Activated CD4-positive, alpha-beta T cell treated with anti-CD3 and anti-CD28 coated beads, Interleukin-2, Interleukin-4, amounts not matched to agents 100 ng/mL and 50 ng/mL, durations not matched to agents 16 hours and 8 hours (primary cell): ENCODE measurements around the gene TP53I13.
A peak's percentile ranks its signal among the peaks of the same experiment; 100 is the strongest.
"Not testable (repeated sequence)": the region's sequence is repeated elsewhere in the genome, so short reads cannot be mapped to it uniquely, and the experiment has no call there.

Experiments used
- DNase-seq: peaks from one replicate; pipeline ENCODE4 v3.0.0-alpha.2; 2020; ENCODE audit warnings: low spot score

Gene TP53I13, protein sequence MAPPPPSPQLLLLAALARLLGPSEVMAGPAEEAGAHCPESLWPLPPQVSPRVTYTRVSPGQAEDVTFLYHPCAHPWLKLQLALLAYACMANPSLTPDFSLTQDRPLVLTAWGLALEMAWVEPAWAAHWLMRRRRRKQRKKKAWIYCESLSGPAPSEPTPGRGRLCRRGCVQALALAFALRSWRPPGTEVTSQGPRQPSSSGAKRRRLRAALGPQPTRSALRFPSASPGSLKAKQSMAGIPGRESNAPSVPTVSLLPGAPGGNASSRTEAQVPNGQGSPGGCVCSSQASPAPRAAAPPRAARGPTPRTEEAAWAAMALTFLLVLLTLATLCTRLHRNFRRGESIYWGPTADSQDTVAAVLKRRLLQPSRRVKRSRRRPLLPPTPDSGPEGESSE

DNA sequence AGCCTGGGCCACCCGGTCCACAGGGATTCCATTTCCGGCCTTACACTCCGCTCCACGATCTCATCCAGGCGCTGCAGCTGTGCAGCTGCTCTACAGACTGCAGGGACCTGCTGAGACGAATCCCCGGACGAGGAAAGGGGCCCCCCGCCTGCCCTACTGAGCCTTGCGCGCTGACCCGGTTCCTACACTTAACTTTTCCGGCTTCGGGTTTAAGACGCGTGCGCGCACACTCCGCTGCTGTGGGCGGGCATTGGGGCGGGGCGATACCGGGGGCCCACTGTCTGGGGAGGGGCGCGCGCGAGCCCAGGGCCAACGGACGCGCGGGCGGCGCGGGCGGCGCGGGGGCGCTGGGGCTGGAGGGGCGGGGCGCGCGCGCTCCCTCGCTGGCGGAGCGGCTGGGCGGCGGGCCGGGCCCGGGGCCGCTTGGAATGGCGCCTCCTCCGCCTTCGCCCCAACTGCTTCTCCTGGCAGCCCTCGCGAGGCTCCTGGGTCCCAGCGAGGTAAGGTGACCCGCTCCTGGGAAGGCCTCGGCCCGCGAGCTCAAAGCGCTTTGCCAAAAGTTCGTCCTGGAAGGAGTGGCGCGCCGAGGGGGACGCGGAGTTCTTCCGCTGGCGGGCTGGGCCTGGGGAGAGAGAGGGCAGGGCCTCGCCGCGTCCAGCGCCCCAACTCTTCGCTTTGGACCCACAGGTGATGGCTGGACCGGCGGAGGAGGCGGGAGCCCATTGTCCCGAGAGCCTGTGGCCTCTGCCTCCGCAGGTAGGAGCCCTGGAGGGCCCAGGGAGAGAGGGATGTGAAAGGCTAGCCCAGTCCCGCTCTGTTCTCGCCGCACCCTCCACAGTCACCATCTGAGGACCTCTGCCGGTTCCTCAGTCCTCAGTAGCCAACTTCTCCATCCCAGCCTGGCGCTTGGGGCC, at the start of gene TP53I13:
Gene TP53I13, plus strand, starts transcription at position 371 of the 914 bp plus-strand sequence. Its CDS starts 58 bp downstream, at position 429.
- DNase-seq, result peak; percentile 91

DNA sequence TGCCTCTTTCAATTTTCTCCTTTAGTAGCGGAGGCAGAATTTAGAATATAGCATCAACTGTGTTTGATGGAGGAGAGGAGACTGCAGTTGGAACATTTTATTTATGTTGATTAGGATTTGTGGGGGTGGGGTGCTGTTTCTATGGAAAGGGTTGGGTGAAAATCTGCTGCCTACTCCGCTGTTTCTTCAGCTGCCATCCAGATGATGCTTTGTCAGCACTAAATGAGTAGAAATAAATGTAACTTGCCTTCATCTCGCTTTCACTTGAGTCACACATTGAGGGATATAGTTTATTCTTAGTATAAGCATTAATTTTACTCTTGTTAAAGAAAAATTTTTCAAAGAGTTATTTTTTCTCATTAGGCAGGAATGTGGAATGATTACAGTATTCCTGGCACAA, 43.8 kb upstream of the TP53I13 start:
- no peak for DNase-seq

DNA sequence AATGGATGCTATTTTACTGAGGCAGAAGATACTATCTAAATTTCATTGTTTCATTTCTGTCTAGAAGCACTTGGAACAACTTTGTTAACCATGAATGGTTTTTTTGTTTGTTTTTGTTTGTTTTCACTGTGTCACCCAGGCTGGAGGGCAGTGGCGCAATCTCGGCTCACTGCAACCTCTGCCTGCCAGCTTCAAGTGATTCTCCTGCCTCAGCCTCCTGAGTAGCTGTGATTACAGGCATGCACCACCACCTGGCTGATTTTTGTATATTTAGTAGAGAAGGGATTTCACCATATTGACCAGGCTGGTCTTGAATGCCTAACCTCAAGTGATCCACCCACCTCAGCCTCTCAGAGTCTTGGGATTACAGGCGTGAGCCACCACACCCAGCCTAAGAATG, 42.2 kb upstream of the TP53I13 start:
- DNase-seq, result no peak

DNA sequence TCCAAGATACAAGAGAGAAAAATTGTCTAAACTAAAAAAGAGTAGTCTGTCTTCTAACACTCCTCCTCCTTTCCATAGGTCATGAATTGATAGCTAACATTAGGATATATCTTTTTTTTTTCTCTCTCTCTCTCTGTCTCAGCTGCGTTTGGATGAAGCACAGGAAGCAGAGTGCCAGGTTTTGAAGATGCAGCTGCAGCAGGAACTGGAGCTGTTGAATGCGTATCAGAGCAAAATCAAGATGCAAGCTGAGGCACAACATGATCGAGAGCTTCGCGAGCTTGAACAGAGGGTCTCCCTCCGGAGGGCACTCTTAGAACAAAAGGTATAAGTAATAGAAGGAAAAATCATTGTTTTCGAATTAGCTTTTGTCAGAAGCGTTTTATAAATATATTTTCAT, 34.5 kb upstream of the TP53I13 start:
- DNase-seq, result no peak

DNA sequence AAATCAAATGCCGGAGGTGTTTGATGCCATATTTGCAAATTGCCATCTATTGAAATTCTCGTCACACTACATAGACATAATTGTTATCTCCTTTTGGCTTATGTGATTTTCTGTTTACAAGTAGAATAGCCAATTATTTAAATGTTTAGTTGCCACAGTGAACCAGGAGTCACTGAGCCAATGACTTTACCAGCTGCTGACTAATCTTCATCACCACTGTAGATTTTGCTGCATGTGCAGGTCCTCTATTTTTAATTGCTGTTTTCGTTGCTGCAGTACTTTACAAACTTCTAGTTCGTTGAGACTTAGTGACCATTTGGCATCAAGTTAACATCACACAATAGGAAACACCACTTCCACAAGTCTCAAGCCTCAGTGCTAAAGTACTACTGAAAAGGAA, 24.4 kb upstream of the TP53I13 start:
- no peak for DNase-seq

DNA sequence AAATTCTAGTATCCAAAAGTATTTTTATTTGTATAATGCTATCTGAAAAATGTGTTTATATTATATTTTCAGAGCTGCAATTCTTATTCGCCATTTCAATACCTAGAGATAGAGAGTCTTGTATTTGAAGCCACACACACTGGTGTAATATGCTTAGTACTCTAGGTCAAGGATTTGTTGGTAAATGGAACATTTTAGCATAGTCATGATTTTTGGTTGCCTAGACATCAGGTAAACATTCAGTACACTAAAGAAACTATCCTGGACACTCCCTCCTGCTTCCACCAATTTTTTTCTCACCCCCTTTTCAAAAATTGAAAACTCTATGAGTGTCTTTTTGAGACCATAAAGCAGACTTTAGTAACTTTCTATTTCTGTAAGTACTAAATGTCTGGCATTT, 22.4 kb upstream of the TP53I13 start:
- DNase-seq, result no peak

DNA sequence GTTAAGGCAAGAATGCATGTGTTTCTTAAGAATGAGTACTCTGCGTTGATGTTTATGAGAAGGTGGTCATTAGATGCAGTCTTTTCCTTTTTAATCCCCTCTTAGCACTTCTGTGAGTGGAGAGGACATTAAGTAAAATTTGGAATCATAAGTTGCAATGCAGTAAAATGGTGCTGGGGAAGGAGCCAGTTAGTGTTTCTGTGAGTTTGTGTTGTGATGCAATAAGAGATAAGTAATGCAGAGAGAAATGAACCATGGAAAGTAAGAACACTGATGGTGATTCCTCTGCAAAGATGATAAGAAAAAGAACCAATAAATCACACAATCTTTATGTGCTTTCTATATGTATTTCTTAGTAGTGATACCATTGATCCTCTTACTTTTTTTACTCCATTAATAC, 21.7 kb upstream of the TP53I13 start:
- DNase-seq, result no peak

DNA sequence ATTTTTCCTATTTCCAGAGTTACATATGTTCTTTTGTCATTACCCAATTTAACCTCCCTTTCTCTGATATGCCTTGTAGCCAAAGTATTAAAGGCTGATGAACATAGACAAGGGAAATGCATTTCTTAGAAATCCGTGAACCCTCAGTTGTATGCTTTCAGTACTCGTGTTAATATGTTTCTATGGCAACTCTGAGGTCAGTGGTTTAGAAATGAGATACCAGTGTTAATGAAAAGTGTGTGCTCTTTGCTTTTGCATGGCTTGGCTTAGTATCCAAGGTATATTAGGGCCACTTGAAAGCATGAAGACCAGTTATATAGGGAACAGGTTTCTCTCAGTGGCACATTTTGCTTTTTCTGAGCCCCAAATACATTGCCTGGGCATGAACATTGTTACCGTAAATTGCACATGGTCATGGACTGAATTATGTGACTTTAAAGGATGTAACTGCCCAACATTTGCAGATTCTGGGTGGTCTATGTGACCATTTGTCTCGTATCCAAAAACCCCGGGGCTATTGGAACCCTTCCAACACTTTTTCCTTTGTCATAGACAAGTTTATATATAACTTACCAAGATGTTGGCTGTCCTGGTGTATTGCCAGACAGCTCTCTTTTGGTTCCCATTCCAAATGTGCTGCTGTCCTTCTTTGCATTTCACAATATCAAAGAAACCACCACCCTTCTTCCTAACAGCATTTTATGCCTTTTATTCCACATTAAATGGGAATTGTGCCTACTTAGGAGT, 19.2 kb upstream of the TP53I13 start:
- DNase-seq, result peak; percentile 55

DNA sequence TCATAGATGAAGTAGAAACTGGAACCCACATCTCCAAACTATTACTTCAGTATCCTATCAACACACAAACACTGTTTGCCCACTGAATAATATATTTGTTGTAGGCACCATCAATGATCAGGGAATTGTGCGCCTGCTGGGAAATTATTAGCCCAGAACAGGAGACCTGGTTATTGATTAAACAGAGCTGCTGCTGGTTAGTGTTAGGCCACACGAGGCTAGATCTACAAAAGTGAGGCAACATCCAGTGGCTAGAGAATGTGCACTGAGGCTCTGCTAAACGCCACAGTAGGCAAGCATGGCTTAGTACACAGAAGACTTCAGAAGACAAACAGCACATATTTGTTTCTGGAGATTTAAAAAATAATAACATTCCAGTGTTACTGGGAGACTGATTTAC, 12.7 kb upstream of the TP53I13 start:
- DNase-seq, result no peak

DNA sequence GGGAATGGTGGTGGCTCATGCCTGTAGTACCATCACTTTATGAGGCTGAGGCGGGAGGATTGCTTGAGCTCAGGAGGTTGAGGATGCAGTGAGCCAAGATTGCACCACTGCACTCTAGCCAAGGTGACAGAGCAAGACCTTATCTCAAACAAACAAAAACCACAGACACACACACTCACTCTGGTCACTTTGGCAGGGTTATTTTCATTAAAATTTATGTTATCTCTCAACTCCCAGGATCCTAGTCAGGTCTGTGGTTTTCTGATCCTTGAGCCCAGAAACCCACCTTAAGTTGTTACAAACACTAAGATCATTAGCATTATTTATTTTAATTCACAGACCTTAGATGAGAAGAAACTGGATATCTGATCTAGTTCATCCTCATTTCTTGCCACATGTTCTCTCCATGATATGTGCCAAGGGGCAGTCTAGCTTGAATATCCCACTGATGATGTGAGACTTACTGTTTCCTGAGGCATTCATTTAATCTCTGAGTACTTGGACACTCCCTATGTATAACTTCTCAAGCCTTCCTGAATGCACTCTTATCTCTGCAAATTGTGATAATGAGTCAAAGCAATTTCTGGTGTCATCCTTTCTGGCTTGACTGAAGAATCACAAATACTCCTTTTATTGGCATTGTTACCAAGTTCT, 11.3 kb upstream of the TP53I13 start:
- no peak for DNase-seq

DNA sequence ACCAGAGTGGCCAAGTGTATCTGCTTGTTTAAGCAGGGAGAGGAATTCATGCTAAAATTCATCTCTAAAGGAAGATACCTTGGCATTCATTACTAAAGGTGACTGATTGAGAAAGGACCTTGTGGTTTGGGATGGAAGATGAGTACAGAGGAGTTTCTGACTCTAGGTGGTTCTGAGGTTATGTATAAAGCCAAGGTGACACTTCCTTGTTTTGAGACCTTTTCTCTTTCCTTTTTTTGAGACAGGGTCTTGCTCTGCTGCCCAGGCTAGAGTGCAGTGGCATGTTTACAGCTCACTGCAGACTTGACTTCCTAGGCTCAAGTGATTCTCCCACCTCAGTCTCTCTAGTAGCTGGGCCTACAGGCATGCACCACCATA, 10.8 kb upstream of the TP53I13 start:
- peak; percentile 42 for DNase-seq

DNA sequence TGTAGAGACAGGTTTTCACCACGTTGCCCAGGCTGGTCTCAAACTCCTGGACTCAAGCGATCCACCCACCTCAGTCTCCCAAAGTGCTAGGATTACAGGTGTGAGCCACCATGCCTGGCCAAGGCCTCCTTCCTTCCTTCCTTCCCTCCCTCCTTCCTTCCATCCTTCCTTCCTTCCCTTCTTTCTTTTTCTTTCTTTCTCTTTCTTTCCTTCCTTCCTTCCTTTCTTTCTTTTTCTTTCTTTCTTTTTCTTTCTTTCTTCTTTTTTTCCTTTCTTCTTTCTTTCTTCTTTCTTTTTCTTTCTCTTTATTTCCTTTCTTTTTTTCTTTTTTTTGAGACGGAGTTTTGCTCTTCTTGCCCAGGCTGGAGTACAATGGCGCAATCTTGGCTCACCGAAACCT, 10.4 kb upstream of the TP53I13 start:
- DNase-seq, result not testable (repeated sequence)

DNA sequence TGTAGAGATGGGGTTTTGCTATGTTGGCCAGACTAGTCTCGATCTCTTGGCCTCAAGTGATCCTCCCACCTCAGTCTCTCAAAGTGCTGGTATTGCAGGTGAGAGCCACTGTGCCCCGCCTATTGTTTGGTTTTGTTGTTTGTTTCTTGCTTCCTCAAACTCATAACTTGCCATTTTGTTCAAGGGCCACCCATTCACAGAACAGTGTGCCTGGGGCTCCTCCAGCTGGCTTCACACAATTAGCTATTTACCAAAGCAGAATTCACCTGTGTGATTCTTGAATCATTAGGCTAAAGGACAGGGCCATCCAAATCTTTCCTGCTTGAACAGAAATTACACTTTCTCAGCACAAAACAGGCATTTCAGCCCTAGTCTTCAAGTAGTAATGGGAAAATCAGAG, 8.9 kb upstream of the TP53I13 start:
- DNase-seq, result no peak

DNA sequence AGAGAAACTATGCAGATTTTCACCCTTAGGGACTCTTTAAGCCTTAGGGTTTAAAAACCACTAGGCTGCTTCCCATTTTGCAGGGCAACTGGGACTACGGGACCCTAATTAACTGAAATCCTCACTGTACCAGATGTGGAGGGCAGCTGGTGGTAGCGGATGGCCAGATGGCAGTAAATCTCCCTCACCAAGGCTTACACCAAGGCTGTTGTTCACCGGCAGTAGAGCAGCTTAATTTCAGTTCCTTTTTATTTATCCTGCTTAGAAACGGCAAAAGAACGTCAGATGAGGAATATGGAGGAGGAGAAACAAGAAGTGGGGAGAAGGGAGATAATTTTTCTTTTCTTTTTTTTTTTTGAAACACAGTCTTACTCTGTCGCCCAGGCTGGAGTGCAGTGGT, 8.2 kb upstream of the TP53I13 start:
- DNase-seq, result no peak

DNA sequence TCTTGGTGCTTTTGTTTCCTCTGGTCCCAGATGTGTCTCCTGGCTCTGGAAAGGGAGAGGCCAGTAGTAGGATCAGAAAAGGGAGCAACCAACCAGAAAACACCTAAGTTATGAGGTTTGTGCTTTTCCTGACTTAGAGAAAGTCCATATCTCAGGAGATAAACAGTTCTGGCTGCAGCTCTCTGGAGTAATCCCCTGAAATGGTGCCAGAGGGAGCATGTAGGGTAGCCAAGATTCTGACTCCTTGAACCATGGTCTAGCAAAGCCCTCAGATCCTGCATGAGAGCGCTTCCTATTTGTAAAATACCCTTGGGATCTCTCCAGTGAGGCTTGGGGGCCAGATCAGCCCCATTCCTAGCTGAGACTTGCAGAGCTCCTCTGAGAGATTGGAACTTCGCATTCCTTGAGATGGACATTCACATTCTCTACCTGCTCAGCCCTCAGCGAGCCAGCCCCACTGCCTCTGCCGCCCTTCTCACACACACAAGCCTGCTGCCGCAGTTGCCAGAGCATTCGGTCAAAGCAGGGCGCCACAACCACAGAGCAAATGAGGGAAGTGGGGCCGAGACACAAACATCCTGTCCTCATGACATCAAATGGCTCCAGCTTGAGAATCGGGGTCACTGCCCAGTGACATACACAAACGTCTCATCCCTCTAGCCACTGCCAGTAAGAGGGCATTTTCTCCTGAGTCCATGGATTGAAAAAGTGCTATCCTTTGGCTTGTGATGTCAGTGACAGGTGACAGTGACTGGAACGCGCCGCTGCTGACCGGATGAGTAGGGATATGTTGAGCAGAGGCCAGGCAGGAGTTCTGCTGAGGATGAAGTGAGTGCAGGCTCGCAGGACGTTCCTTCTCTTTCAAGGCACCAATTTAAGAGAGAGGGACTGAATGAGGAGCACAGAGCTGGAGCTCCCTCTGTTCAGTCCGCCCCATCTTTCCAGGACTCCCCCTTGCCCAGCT, 6.7 kb upstream of the TP53I13 start:
- no peak for DNase-seq

DNA sequence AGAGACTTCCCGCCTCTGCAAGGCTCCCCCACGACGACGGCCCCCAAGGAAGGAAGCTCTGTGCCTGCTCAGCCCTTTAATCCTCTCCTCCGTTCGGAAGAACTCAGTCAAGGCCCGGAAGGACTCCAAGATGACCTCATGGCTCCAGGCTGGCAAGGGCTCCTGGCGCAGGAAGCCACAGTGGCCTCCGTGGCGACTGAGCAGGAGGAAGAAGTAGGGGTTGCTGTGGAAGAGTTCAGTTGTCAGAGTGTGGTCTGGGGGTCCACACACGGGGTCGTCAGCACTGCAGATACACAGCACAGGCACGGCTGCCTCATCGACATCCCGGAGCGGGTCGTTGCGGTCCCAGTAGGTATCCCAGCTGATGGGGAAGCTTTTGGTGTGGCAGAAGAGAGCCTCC, 5.9 kb upstream of the TP53I13 start:
- DNase-seq, result no peak

DNA sequence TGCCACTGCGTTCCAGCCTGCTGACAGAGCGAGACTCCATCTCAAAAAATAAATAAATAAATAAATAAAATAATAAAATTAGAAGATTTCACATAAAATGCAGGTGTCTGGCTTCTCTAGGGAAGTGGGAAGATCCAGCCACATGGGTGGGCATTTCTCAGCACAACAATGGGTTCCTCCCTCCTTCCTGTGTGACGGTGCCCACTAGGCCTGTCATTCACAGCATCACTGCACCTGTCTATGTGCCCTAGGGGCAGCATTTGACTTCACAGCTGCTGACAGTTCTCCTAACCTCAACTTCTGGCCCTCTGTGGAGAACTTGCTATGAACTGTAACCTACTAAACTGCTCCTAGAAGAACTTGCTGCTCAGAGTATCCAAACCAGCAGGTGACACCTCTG, 4.7 kb upstream of the TP53I13 start:
- no peak for DNase-seq

DNA sequence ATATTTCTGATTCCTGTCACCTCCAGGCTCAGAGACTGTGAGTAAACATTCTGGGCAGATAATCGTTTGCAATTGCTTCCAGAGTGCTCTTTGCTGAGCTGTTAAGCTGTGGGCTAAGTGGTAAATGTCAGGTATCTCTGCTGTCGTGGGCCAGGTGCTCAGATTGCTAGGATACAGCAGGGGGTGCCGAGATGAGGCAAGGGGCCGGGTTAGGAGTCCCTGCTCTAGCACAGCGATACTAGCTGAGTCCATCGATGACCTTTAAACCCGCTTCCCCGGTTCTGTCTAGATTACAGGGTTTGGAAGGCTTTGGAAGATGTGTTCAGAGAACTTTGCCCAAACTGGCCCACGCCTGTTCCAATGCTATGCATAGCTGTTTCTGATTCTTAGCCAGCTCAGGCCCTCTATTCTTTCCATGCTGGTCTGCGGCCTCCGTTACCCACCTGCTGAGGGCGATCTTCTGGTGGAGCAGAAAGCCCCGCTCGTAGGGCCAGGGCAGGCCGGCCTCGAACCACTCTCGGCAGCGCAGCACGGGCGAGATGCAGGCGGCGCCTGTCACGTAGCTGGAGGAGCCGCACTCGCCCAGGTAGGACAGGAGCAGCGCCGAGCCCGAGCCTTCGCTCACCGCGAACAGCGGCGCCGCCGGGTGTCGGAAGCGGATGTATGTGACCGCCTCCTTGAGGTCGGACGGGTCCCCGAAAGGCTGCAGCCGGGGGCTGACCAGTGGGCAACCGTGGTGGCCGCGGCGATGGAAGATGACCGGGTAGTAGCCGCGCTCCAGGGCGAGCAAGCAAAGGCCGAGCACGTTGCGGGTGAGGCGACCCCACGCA, 2.6 kb upstream of the TP53I13 start:
- peak; percentile 62 for DNase-seq

DNA sequence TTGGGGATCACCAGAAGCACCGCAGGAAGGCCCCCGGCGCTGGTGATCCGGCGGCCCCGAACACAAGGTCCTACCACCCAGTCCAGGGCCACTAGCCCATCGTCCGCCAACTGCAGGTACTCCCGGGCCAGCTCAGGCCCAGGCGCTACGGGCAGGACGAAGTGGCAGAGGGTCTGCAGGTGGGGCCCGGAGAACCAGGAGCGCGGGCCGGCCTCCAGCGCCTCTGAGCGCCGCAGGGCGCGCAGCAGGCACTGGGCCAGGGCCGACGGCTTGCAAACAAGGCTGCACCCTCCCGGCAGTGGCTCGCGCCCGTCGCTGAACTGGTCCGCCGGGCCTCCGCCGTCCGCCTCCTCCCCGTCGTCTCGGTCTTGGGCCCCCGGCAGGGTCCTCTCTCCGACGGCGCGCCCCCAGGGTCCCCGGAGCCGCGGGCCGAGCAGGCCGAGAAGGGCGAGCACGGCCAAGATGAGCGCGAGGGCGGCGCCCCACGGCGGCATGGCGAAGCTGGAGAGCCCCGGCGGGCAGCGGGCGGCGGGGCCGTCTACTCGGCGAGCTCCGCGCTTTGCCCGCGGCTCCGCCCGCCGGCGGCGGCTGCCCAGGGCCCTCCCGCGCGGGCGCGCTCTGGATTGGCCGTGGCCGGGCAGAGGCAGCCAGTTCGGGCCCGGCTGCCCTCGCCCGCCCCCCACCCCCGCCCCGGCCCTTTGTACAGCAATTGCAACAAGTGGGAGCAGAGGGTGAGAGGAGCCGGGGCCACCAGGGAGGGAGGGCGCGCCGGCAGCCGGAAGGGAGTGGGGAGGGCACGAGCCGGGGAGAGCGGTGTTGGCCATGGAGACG, 1.8 kb upstream of the TP53I13 start, which contains the start of gene ABHD15:
Gene ABHD15, minus strand, starts transcription at position 565 of the 831 bp plus-strand sequence. Its CDS starts 71 bp downstream, at position 494.
- peak; percentile 66 for DNase-seq
